ENCODE results near the gene KSR2.

DNA sequence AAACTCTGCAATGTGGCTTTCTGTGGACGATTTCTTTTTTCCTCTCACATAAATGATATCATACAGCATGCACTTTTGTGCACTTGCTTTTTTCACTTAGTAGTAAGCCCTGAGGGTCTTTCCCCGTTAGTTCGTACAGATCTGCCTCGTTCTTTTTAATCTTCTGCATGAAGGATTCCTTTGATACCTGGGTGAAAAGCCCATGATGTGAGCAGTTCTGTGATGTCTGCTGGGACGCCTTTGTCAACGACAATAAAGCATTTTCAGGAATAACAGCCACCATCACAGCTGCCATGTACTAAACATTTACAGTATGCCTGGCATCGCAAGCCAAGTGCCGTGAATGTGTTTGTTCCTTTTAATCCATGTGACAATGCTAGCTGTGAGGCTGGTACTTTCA, 99.2 kb downstream of the KSR2 start:
- TF ChIP-seq EZH2phosphoT487 (IDR thresholded peaks at IDR 0.05) = no peak
- TF ChIP-seq EZH2 (IDR thresholded peaks at IDR 0.05) = no peak
- TF ChIP-seq, protein P1, sequence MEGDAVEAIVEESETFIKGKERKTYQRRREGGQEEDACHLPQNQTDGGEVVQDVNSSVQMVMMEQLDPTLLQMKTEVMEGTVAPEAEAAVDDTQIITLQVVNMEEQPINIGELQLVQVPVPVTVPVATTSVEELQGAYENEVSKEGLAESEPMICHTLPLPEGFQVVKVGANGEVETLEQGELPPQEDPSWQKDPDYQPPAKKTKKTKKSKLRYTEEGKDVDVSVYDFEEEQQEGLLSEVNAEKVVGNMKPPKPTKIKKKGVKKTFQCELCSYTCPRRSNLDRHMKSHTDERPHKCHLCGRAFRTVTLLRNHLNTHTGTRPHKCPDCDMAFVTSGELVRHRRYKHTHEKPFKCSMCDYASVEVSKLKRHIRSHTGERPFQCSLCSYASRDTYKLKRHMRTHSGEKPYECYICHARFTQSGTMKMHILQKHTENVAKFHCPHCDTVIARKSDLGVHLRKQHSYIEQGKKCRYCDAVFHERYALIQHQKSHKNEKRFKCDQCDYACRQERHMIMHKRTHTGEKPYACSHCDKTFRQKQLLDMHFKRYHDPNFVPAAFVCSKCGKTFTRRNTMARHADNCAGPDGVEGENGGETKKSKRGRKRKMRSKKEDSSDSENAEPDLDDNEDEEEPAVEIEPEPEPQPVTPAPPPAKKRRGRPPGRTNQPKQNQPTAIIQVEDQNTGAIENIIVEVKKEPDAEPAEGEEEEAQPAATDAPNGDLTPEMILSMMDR (IDR thresholded peaks at IDR 0.05) = no peak
